Measurements from ENCODE around the gene SMIM44.

GRCh38 chr19:3459965-3460582 is 23.2 kb downstream of the SMIM44 start:
- TF ChIP-seq POLR2A (IDR thresholded peaks at IDR 0.05; ENCODE audit: low read depth, low read length) (no peak), POLR2AphosphoS5 (IDR thresholded peaks at IDR 0.05; ENCODE audit: low read depth, low read length) (no peak)
